Peyer's patch (tissue), 4 donors: ENCODE results near the gene PON3. TPM values are rescaled to one million over a fixed set of nuclear protein-coding genes. Genes with fewer than 3 reads are reported as not detected.

Experiments
- DNase-seq, 3 donors: peaks; one replicate each; pipeline ENCODE4 v3.0.0-alpha.2; 2017 to 2019
- H3K27ac ChIP-seq, 4 donors: fragments of 200-600 bp; sonication (generic); one replicate each; pipeline ENCODE4 v1.5.1; 2016 to 2019
- H3K27me3 ChIP-seq, 2 donors: fragments of 200-600 bp; sonication (generic); one replicate each; pipeline ENCODE4 v1.5.1; 2019
- H3K36me3 ChIP-seq, 3 donors: fragments of 200-600 bp; sonication (generic); one replicate each; pipeline ENCODE4 v1.5.1; 2016 to 2019
- H3K4me1 ChIP-seq, 4 donors: fragments of 200-600 bp; sonication (generic); one replicate each; pipeline ENCODE4 v1.5.1; 2016 to 2019
- H3K4me3 ChIP-seq, 4 donors: fragments of 200-600 bp; sonication (generic); 1 replicate in 3 of 4; 2 replicates in 1 of 4; pipeline ENCODE4 v1.5.1; 2016 to 2019; ENCODE audit warnings: mild to moderate bottlenecking in 1 of 4
- H3K9me3 ChIP-seq, 4 donors: fragments of 200-600 bp; sonication (generic); one replicate each; pipeline ENCODE4 v1.5.1; 2016 to 2019; ENCODE audit warnings: mild to moderate bottlenecking in 1 of 4
- POLR2A ChIP-seq, 2 donors: fragments of 450-650 bp; IDR thresholded peaks; one replicate each; pipeline ENCODE4 v1.5.1; 2017; ENCODE audit warnings: antibody characterized with exemption in 2 of 2, mild to moderate bottlenecking in 2 of 2, moderate library complexity in 2 of 2
- total RNA-seq, 4 donors: library from RNA; depleted of rRNA; stranded (reverse); fragments of >200 nt; gene quantifications; one replicate each; pipeline ENCODE4 v1.1.0, GENCODE V29; 2016
- TF ChIP-seq, protein P1 (sequence below), 6 experiments: fragments of 450-650 bp in 4 of 6; fragments of 200-600 bp in 2 of 6; sonication (generic) in 1 of 6; IDR thresholded peaks; one replicate each; pipeline ENCODE4 v1.5.1; 2017 to 2019; ENCODE audit warnings: antibody characterized with exemption in 6 of 6, mild to moderate bottlenecking in 3 of 6, moderate library complexity in 1 of 6

PON3 gene
- total RNA-seq, 4 donors from 2014 or later = 2.9 to 9.1 (median 5.5) TPM; not detected in 1

DNA sequence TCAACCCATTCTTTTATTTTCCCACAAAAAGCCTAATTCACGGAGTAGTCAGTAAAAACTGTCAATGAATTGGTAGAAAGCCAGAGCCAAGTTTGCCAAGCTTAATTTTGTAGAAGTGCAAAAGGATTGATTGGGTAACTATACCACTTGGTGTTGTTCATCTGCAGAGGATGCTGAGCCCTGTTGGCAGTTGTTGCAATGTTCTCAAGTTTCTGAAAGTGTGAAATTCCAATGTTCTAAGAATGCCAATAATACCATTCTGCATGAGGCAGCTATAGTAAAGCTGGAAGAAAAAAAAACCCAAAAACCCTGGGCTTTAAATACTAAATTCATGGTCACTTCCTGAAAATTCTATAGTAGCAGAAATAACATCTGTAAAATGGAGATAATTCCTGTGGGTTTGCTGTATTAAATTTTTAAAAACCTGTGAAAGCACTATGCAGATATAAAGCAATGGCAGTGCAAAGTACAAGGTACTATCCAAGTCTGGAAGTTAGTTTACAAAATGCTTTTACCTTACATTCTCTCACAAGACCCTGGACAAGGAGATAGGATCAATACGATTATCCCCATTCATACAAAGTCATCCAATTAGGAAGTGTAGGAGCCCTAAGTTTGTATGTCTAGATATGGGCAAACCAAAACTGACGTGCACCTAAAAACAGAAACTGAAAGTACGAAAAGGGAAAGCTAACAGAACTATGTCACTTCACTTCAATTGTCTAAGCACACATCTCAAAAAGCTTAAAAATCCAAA is 65.8 kb downstream of the PON3 start:
- Histone ChIP-seq H3K4me1 (peaks cover 0 to 3% (median 0%) of the 10 kb centered on the region in 4 donors), H3K4me3 (peak overlapping the region in 3 of 4 donors; percentile 11 to 44 (median 35)), H3K27ac (no peak overlapping the region), H3K36me3 (no peaks in the 10 kb centered on the region), H3K27me3 (no peaks in the 10 kb centered on the region), H3K9me3 (no peaks in the 10 kb centered on the region)
- TF ChIP-seq, protein P1, sequence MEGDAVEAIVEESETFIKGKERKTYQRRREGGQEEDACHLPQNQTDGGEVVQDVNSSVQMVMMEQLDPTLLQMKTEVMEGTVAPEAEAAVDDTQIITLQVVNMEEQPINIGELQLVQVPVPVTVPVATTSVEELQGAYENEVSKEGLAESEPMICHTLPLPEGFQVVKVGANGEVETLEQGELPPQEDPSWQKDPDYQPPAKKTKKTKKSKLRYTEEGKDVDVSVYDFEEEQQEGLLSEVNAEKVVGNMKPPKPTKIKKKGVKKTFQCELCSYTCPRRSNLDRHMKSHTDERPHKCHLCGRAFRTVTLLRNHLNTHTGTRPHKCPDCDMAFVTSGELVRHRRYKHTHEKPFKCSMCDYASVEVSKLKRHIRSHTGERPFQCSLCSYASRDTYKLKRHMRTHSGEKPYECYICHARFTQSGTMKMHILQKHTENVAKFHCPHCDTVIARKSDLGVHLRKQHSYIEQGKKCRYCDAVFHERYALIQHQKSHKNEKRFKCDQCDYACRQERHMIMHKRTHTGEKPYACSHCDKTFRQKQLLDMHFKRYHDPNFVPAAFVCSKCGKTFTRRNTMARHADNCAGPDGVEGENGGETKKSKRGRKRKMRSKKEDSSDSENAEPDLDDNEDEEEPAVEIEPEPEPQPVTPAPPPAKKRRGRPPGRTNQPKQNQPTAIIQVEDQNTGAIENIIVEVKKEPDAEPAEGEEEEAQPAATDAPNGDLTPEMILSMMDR (IDR thresholded peaks at IDR 0.05) = no peak
- no peak for TF ChIP-seq POLR2A (IDR thresholded peaks at IDR 0.05)
- no peak for DNase-seq

DNA sequence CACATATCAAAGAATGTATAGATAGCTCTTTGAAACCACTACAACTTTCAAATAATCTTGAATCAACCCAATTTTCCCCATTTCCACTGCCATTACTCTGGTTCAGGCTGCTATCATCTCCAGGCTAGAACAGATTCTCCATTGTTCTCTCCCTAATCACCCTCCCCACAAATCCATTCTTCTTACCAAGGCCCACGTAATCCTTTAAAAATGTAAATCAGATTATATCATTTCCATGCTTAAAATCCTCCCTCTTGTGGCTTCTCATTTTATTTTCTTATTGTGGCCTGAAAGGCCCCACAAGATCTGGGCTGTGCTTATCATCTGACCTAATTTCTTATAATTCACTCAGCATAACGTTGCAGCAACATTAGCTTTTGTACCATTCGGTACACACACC is 68.8 kb downstream of the PON3 start:
- Histone ChIP-seq H3K9me3 (no peaks in the 10 kb centered on the region), H3K4me1 (peaks cover 0 to 4% (median 2%) of the 10 kb centered on the region in 4 donors), H3K4me3 (no peak overlapping the region), H3K27me3 (no peaks in the 10 kb centered on the region), H3K36me3 (no peaks in the 10 kb centered on the region), H3K27ac (no peak overlapping the region)
- no peak for TF ChIP-seq POLR2A (IDR thresholded peaks at IDR 0.05)
- TF ChIP-seq, protein P1 (IDR thresholded peaks at IDR 0.05) = no peak
- DNase-seq = no peak

DNA sequence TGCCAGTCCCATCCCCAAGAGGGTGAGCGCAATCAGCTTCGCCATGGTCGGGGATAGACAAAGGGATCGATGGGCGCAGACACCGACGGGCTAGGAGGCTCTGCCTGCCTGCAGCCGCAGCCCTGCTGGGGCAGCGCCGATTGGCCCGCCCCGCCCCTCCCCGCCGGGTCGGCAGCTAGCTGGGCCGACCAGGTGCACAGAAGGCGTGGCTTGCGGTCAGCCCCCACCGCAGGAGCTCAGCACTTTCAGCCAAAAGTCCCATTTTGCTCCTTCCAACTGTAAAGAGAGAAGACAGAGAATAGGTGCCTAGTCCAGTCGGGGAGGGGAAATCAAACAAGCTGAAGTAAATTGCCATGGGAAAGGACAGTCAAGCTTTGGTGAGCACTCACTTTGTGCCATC is 71.7 kb downstream of the PON3 start, which contains the start of gene PON1:
Gene PON1, minus strand, starts transcription at position 102 of the 400 bp plus-strand sequence. Its CDS starts 57 bp downstream, at position 45.
- H3K36me3 ChIP-seq = no peaks in the 10 kb centered on the region
- no peak within 1 kb of the TSS for H3K27ac ChIP-seq
- no peaks in the 10 kb centered on the region for H3K9me3 ChIP-seq
- H3K4me1 ChIP-seq = peaks cover 0 to 4% (median 0%) of the 10 kb centered on the region in 4 donors
- TF ChIP-seq, protein P1 (IDR thresholded peaks at IDR 0.05) = no peak
- no peak for TF ChIP-seq POLR2A (IDR thresholded peaks at IDR 0.05)
- H3K27me3 ChIP-seq = no peaks in the 10 kb centered on the region
- H3K4me3 ChIP-seq = peak within 1 kb of the TSS in 1 of 4 donors; percentile 26
- DNase-seq = peak in 2 of 3 donors; percentile 46 to 52

DNA sequence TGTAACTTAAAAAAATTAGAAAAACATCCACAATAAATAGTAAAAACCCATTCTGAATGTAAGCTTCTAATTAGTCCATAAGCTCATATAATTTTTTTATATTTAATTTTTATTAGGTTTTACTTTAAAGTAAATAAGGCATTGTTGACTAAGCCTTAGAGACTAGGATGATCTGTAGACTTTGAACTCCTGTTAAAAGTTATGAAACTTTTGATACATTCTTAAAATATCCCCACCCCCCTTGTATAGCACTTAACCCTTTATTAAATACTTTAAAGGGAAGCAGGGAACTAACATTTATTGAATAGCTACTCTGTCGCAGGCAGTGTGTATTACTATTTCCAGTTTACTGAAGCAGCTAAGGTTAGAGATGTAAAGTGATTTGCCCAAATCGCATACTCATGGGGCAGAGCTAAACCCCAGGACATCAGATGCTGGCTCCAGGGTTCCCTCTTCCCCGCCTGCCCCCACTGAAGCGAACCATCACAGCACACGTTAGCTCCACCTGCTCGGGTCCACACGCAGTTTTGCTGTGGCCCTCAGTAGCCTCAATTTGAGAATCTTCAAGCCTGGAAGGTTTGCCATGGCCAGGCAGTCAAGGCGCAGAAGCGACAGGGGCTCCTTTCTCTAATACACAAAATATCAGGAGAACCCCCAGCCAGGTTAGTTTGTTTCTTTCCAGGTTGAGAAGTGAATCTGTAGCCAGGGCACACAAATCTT is 72.6 kb downstream of the PON3 start:
- no peak overlapping the region for H3K27ac ChIP-seq
- H3K36me3 ChIP-seq = no peaks in the 10 kb centered on the region
- H3K9me3 ChIP-seq = no peaks in the 10 kb centered on the region
- no peak for DNase-seq
- no peaks in the 10 kb centered on the region for H3K27me3 ChIP-seq
- TF ChIP-seq, protein P1 (IDR thresholded peaks at IDR 0.05) = no peak
- no peak for TF ChIP-seq POLR2A (IDR thresholded peaks at IDR 0.05)
- peak overlapping the region in 1 of 4 donors; percentile 26 for H3K4me3 ChIP-seq
- peaks cover 0 to 4% (median 0%) of the 10 kb centered on the region in 4 donors for H3K4me1 ChIP-seq

DNA sequence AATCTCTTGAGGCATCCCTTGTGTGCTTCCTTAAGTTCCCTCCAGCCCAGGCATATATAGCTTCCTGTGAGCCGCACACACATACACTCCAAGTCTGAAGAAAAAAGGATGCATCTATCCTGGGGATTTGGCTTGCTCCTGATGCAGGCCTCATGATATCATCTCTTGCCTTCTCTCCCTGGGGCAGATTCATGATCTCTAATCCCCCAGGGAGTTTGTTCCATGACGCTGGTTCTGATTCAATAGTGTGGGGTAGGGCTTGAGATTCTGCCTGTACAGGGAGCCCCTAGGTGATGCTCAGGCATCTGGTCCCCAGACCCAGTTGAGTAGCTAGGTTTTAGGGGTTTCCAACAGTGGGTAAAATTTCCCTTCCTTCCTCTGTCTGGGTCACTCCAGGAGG is 73.3 kb downstream of the PON3 start:
- no peak for DNase-seq
- Histone ChIP-seq H3K4me1 (peaks cover 0 to 4% (median 0%) of the 10 kb centered on the region in 4 donors), H3K27ac (no peak overlapping the region), H3K4me3 (no peak overlapping the region), H3K36me3 (no peaks in the 10 kb centered on the region), H3K27me3 (no peaks in the 10 kb centered on the region), H3K9me3 (no peaks in the 10 kb centered on the region)
- TF ChIP-seq POLR2A (IDR thresholded peaks at IDR 0.05) = no peak
- TF ChIP-seq, protein P1 (IDR thresholded peaks at IDR 0.05) = no peak
